GM23338 (cell line): ENCODE data around the gene SPECC1L. TPM values are rescaled to one million over a fixed set of nuclear protein-coding genes. Genes with fewer than 3 reads are reported as not detected.
A peak's percentile ranks its signal among the peaks of the same experiment; 100 is the strongest.

Source experiments
- ATAC-seq: fragments of 200-7000 bp; cut with Tn5 transposase; 3 replicates; pipeline ENCODE4 v1.9.1; 2020
- DNase-seq: peaks from one replicate; pipeline ENCODE4 v3.0.0-alpha.2; 2015; ENCODE audit warnings: low spot score
- H2AFZ ChIP-seq: fragments of 200-600 bp; sonication (generic); 2 replicates; pipeline ENCODE4 v1.8.0; 2016; ENCODE audit warnings: antibody characterized with exemption, mild to moderate bottlenecking, moderate library complexity
- H3F3A ChIP-seq: fragments of 200-600 bp; sonication (generic); replicated peaks from 2 replicates; pipeline ENCODE4 v1.8.0; 2017; ENCODE audit warnings: antibody characterized with exemption, mixed run types, low read depth
- H3K27ac ChIP-seq: fragments of 200-600 bp; sonication (generic); 2 replicates; pipeline ENCODE4 v1.6.1; 2016; ENCODE audit warnings: low read depth
- H3K27me3 ChIP-seq: fragments of 200-600 bp; sonication (generic); 2 replicates; pipeline ENCODE4 v1.8.0; 2016; ENCODE audit warnings: mild to moderate bottlenecking, mixed run types, moderate library complexity; ENCODE audit not compliant: insufficient read depth
- H3K36me3 ChIP-seq: fragments of 200-600 bp; sonication (generic); 2 replicates; pipeline ENCODE4 v1.8.0; 2016; ENCODE audit warnings: mild to moderate bottlenecking; ENCODE audit not compliant: insufficient read depth
- H3K4me1 ChIP-seq: fragments of 200-600 bp; sonication (generic); 2 replicates; pipeline ENCODE4 v1.8.0; 2016; ENCODE audit warnings: mild to moderate bottlenecking, moderate library complexity; ENCODE audit not compliant: insufficient read depth
- H3K4me2 ChIP-seq: fragments of 200-600 bp; sonication (generic); 2 replicates; pipeline ENCODE4 v1.7.1; 2017; ENCODE audit warnings: mixed run types
- H3K4me3 ChIP-seq: fragments of 200-600 bp; sonication (generic); 2 replicates; pipeline ENCODE4 v1.6.1; 2016; ENCODE audit warnings: mixed run types
- H3K79me2 ChIP-seq: fragments of 200-600 bp; sonication (generic); replicated peaks from 2 replicates; pipeline ENCODE4 v1.8.0; 2017; ENCODE audit warnings: mild to moderate bottlenecking; ENCODE audit not compliant: insufficient read depth
- H3K9me2 ChIP-seq: fragments of 200-600 bp; sonication (generic); 2 replicates; pipeline ENCODE4 v1.8.0; 2017; ENCODE audit not compliant: insufficient read depth
- H4K20me1 ChIP-seq: fragments of 200-600 bp; sonication (generic); replicated peaks from 2 replicates; pipeline ENCODE4 v1.8.0; 2017; ENCODE audit warnings: mild to moderate bottlenecking; ENCODE audit not compliant: insufficient read depth
- H3K27ac Mint-ChIP-seq: 2 replicates; pipeline ENCODE4 v1.8.0; 2020; ENCODE audit warnings: inconsistent platforms, mild to moderate bottlenecking, moderate library complexity, mixed read lengths
- H3K27me3 Mint-ChIP-seq: 3 replicates; pipeline ENCODE4 v1.8.0; 2022; ENCODE audit warnings: low read depth, mild to moderate bottlenecking, moderate library complexity, mixed read lengths, inconsistent platforms; ENCODE audit not compliant: insufficient read depth, poor library complexity
- H3K36me3 Mint-ChIP-seq: 3 replicates; pipeline ENCODE4 v1.8.0; 2021; ENCODE audit warnings: low read depth, mild to moderate bottlenecking, inconsistent platforms, moderate library complexity, mixed read lengths
- H3K4me1 Mint-ChIP-seq: 3 replicates; pipeline ENCODE4 v1.8.0; 2020; ENCODE audit warnings: mild to moderate bottlenecking, inconsistent platforms, mixed read lengths
- H3K4me3 Mint-ChIP-seq: 3 replicates; pipeline ENCODE4 v1.8.0; 2021; ENCODE audit warnings: moderate library complexity, mild to moderate bottlenecking, inconsistent platforms, mixed read lengths
- H3K9me3 Mint-ChIP-seq: 3 replicates; pipeline ENCODE4 v1.8.0; 2020; ENCODE audit warnings: moderate library complexity, mild to moderate bottlenecking, inconsistent platforms, mixed read lengths
- CTCF ChIP-seq, 2 experiments: fragments of 200-600 bp in 1 of 2; sonication (generic) in 1 of 2; conservative IDR thresholded peaks; 2 replicates each; pipeline versions ENCODE4 v1.5.1 to v1.6.1; 2016 to 2017; ENCODE audit warnings: antibody characterized with exemption in 2 of 2, low read depth in 2 of 2, mild to moderate bottlenecking in 2 of 2, moderate library complexity in 1 of 2
- ETS1 ChIP-seq: IDR thresholded peaks from 2 replicates; pipeline ENCODE4 v1.6.1; 2016; ENCODE audit warnings: antibody characterized with exemption
- EZH2 ChIP-seq: fragments of 200-600 bp; sonication (generic); IDR thresholded peaks from one replicate; pipeline ENCODE4 v1.8.0; 2017; ENCODE audit warnings: antibody characterized with exemption, mild to moderate bottlenecking, low read depth; ENCODE audit not compliant: unreplicated experiment
- EZH2phosphoT487 ChIP-seq: fragments of 200-600 bp; sonication (generic); IDR thresholded peaks from one replicate; pipeline ENCODE4 v1.8.1; 2018; ENCODE audit warnings: antibody characterized with exemption; ENCODE audit not compliant: unreplicated experiment
- JUNB ChIP-seq: IDR thresholded peaks from one replicate; pipeline ENCODE4 v1.6.1; 2016; ENCODE audit warnings: antibody characterized with exemption; ENCODE audit not compliant: unreplicated experiment
- REST ChIP-seq: IDR thresholded peaks from one replicate; pipeline ENCODE4 v1.6.1; 2018; ENCODE audit warnings: antibody characterized with exemption; ENCODE audit not compliant: unreplicated experiment
- STAT1 ChIP-seq: IDR thresholded peaks from one replicate; pipeline ENCODE4 v1.6.1; 2016; ENCODE audit warnings: antibody characterized with exemption; ENCODE audit not compliant: unreplicated experiment
- ZNF114 ChIP-seq: fragments of 250-450 bp; sonication (Bioruptor Pico); IDR thresholded peaks from 2 replicates; pipeline ENCODE4 v1.5.0; 2020; ENCODE audit warnings: mild to moderate bottlenecking, moderate library complexity
- ZNF331 ChIP-seq: fragments of 250-450 bp; sonication (Bioruptor Pico); IDR thresholded peaks from 2 replicates; pipeline ENCODE4 v1.5.0; 2020; ENCODE audit warnings: low read depth, mild to moderate bottlenecking, moderate library complexity
- polyA plus RNA-seq: library from polyadenylated mRNA; unstranded; fragments of >200 nt; fragmentation: Nextera tagmentation; extraction: Ambion mirVana; gene quantifications from 2 replicates; pipeline ENCODE4 v1.2.1, GENCODE V29; 2016
- total RNA-seq: library from RNA; depleted of rRNA; stranded (reverse); fragments of >200 nt; shearing (Covaris generic); gene quantifications from 2 replicates; pipeline ENCODE4 v1.2.3, GENCODE V29; 2014

SPECC1L gene
- total and polyA plus RNA-seq, 2 experiments from 2014 or later = 24.3 to 44.7 TPM

- H3K36me3 ChIP-seq = peaks cover 4% of the 10 kb centered on the region; the same call in 1 of the 2 replicates
- TF ChIP-seq EZH2 (no peak), ETS1 (no peak), ZNF114 (CRISPR knock-in tag) (no peak), STAT1 (no peak), EZH2phosphoT487 (no peak)
- H3K36me3 Mint-ChIP-seq = peaks cover 48% of the 10 kb centered on the region
- H3K4me1 ChIP-seq = peaks cover 43% of the 10 kb centered on the region
- H3K4me3 Mint-ChIP-seq = no peak overlapping the region
- no peaks in the 10 kb centered on the region for H4K20me1 ChIP-seq
- H3K27ac Mint-ChIP-seq = 0 out of 2 replicates have a peak overlapping the region, but pooled peaks have one; percentile 73
- H3K27me3 Mint-ChIP-seq = peaks cover 4% of the 10 kb centered on the region
- H3K9me2 ChIP-seq = no peaks in the 10 kb centered on the region
- no peak overlapping the region for H3K4me2 ChIP-seq
- 0 out of 2 replicates have a peak overlapping the region, but pooled peaks have one; percentile 26 for H3K27ac ChIP-seq
- H3K79me2 ChIP-seq = no peaks in the 10 kb centered on the region
- no peak overlapping the region for H3K4me3 ChIP-seq
- H2AFZ ChIP-seq = no peak overlapping the region
- no peaks in the 10 kb centered on the region; the same call in 1 of the 2 replicates for H3F3A ChIP-seq
- ATAC-seq (no peak), DNase-seq (no peak)
- no peaks in the 10 kb centered on the region for H3K27me3 ChIP-seq
- H3K4me1 Mint-ChIP-seq = peaks cover 61% of the 10 kb centered on the region
- H3K9me3 Mint-ChIP-seq = no peaks in the 10 kb centered on the region
Observed at GRCh38 chr22:24341627-24342026, 71.0 kb downstream of the SPECC1L start.

GRCh38 chr22:24350627-24351026 is 80.0 kb downstream of the SPECC1L start:
- Histone ChIP-seq H3K27ac (no peak overlapping the region), H3F3A (no peaks in the 10 kb centered on the region), H3K36me3 (peaks cover 41% of the 10 kb centered on the region), H3K4me1 (no peaks in the 10 kb centered on the region), H4K20me1 (no peaks in the 10 kb centered on the region; the same call in 1 of the 2 replicates), H3K4me2 (no peak overlapping the region), H3K27me3 (no peaks in the 10 kb centered on the region), H3K79me2 (no peaks in the 10 kb centered on the region; the same call in 1 of the 2 replicates), H3K4me3 (no peak overlapping the region), H3K9me2 (no peaks in the 10 kb centered on the region), H2AFZ (no peak overlapping the region)
- Mint-ChIP-seq H3K27ac (no peak overlapping the region), H3K4me1 (peaks cover 1% of the 10 kb centered on the region; the same call in 1 of the 3 replicates), H3K36me3 (peaks cover 83% of the 10 kb centered on the region), H3K27me3 (no peaks in the 10 kb centered on the region), H3K9me3 (peaks cover 10% of the 10 kb centered on the region; the same call in 2 of the 3 replicates), H3K4me3 (no peak overlapping the region)
- TF ChIP-seq REST (no peak), ZNF331 (no peak), CTCF (conservative IDR thresholded peaks at IDR 0.05; ENCODE audit: low read depth in 2 of 2) (no peak), JUNB (no peak)
- DNase-seq = no peak
- no peak for ATAC-seq
